ENCODE measurements around the gene C11orf24. TPM values are rescaled to one million over a fixed set of nuclear protein-coding genes. Genes with fewer than 3 reads are reported as not detected.

Gene C11orf24
- total RNA-seq, 2 experiments from 2014 or later, result 8.0 to 8.5 TPM

- H3K27ac Mint-ChIP-seq, result no peak overlapping the region
- Histone ChIP-seq H3K4me1 (ENCODE audit: insufficient read depth, low read length) (no peaks in the 10 kb centered on the region), H3K4me3 (ENCODE audit: low read length) (no peak overlapping the region), H3K36me3 (ENCODE audit: insufficient read depth, low read length) (peaks cover 54% of the 10 kb centered on the region), H3K9me3 (ENCODE audit: control insufficient read depth in 1 of 2, insufficient read depth in 1 of 2, low read length in 2 of 2) (no peaks in the 10 kb centered on the region), H3K27me3 (ENCODE audit: control insufficient read depth in 1 of 2, insufficient read depth in 2 of 2, low read length in 2 of 2) (no peaks in the 10 kb centered on the region), H3K27ac (ENCODE audit: low read depth in 1 of 2, low read length in 2 of 2) (no peak overlapping the region)
- intact Hi-C loops (cut with DNase I, micrococcal nuclease), result no loop called here
- H3K4me3 Mint-ChIP-seq, result no peak overlapping the region
- DNase-seq, result no peak
- POLR2A ChIA-PET, result no interaction called here
- CTCF ChIA-PET, result no interaction called here
- no peaks in the 10 kb centered on the region for H3K27me3 Mint-ChIP-seq
- TF ChIP-seq, protein P1, sequence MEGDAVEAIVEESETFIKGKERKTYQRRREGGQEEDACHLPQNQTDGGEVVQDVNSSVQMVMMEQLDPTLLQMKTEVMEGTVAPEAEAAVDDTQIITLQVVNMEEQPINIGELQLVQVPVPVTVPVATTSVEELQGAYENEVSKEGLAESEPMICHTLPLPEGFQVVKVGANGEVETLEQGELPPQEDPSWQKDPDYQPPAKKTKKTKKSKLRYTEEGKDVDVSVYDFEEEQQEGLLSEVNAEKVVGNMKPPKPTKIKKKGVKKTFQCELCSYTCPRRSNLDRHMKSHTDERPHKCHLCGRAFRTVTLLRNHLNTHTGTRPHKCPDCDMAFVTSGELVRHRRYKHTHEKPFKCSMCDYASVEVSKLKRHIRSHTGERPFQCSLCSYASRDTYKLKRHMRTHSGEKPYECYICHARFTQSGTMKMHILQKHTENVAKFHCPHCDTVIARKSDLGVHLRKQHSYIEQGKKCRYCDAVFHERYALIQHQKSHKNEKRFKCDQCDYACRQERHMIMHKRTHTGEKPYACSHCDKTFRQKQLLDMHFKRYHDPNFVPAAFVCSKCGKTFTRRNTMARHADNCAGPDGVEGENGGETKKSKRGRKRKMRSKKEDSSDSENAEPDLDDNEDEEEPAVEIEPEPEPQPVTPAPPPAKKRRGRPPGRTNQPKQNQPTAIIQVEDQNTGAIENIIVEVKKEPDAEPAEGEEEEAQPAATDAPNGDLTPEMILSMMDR (IDR thresholded peaks at IDR 0.05), result no peak
- peaks cover under 1% of the 10 kb centered on the region for H3K4me1 Mint-ChIP-seq (ENCODE audit: low read depth)
- H3K36me3 Mint-ChIP-seq (ENCODE audit: low read depth), result peaks cover 55% of the 10 kb centered on the region
- ATAC-seq (ENCODE audit: poor library complexity), result no peak
- no peaks in the 10 kb centered on the region for H3K9me3 Mint-ChIP-seq
Observed at GRCh38 chr11:68263444-68264035, 8.2 kb downstream of the C11orf24 start.

DNA sequence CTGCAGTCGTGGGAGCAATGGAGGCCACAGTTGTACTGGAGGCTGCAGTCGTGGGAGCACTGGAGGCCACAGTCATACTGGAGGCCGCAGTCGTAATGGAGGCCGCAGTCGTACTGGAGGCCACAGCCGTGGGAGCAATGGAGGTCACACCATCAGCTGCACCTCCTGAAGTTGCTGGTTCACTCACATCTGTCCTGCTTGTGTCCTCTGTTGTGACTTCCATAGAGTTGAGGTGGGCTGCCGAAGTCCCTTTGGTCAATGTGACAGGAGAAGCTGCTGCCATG is 9.3 kb downstream of the C11orf24 start:
- Mint-ChIP-seq H3K4me1 (ENCODE audit: low read depth) (peaks cover 2% of the 10 kb centered on the region), H3K27ac (no peak overlapping the region), H3K9me3 (no peaks in the 10 kb centered on the region), H3K4me3 (no peak overlapping the region), H3K36me3 (ENCODE audit: low read depth) (peaks cover 53% of the 10 kb centered on the region), H3K27me3 (no peaks in the 10 kb centered on the region)
- peaks cover 49% of the 10 kb centered on the region for H3K36me3 ChIP-seq (ENCODE audit: insufficient read depth, low read length)
- no peaks in the 10 kb centered on the region for H3K27me3 ChIP-seq (ENCODE audit: control insufficient read depth in 1 of 2, insufficient read depth in 2 of 2, low read length in 2 of 2)
- TF ChIP-seq, protein P1 (IDR thresholded peaks at IDR 0.05), result no peak
- peaks cover 8% of the 10 kb centered on the region for H3K4me1 ChIP-seq (ENCODE audit: insufficient read depth, low read length)
- DNase-seq (no peak), ATAC-seq (ENCODE audit: poor library complexity) (no peak)
- intact Hi-C loops (cut with DNase I, micrococcal nuclease), result no loop called here
- CTCF ChIA-PET, result no interaction called here
- POLR2A ChIA-PET, result no interaction called here
- no peak overlapping the region for H3K4me3 ChIP-seq (ENCODE audit: low read length)
- no peaks in the 10 kb centered on the region for H3K9me3 ChIP-seq (ENCODE audit: control insufficient read depth in 1 of 2, insufficient read depth in 1 of 2, low read length in 2 of 2)
- no peak overlapping the region for H3K27ac ChIP-seq (ENCODE audit: low read depth in 1 of 2, low read length in 2 of 2)

GRCh38 chr11:68261749-68262543 is 9.8 kb downstream of the C11orf24 start:
- H3K9me3 ChIP-seq (ENCODE audit: control insufficient read depth in 1 of 2, insufficient read depth in 1 of 2, low read length in 2 of 2), result no peaks in the 10 kb centered on the region
- Mint-ChIP-seq H3K9me3 (no peaks in the 10 kb centered on the region), H3K4me3 (no peak overlapping the region), H3K4me1 (ENCODE audit: low read depth) (peaks cover 5% of the 10 kb centered on the region), H3K36me3 (ENCODE audit: low read depth) (peaks cover 48% of the 10 kb centered on the region), H3K27ac (no peak overlapping the region), H3K27me3 (no peaks in the 10 kb centered on the region)
- DNase-seq, result no peak
- peaks cover 43% of the 10 kb centered on the region for H3K36me3 ChIP-seq (ENCODE audit: insufficient read depth, low read length)
- TF ChIP-seq, protein P1 (IDR thresholded peaks at IDR 0.05), result no peak
- intact Hi-C loops (cut with DNase I, micrococcal nuclease), result no loop called here
- POLR2A ChIA-PET, result no interaction called here
- no peak for ATAC-seq (ENCODE audit: poor library complexity)
- H3K4me3 ChIP-seq (ENCODE audit: low read length), result no peak overlapping the region
- no peaks in the 10 kb centered on the region for H3K27me3 ChIP-seq (ENCODE audit: control insufficient read depth in 1 of 2, insufficient read depth in 2 of 2, low read length in 2 of 2)
- no peak overlapping the region for H3K27ac ChIP-seq (ENCODE audit: low read depth in 1 of 2, low read length in 2 of 2)
- CTCF ChIA-PET, result no interaction called here
- H3K4me1 ChIP-seq (ENCODE audit: insufficient read depth, low read length), result peaks cover 13% of the 10 kb centered on the region
